NCI-H1930 (cell line): ENCODE measurements around the gene RNF150.

Experiments
- DNase-seq, 2 experiments: peaks; one replicate each; lab custom pipeline; 2025; lab: John Stamatoyannopoulos, UW

The RNF150 gene

GRCh38 chr4:141022111-141022695 is 111.1 kb downstream of the RNF150 start:
- DNase-seq = no peak

GRCh38 chr4:141021397-141022110 is 111.7 kb downstream of the RNF150 start:
- no peak for DNase-seq

- DNase-seq = no peak
Measured at GRCh38 chr4:141020801-141021261, 112.4 kb downstream of the RNF150 start.

GRCh38 chr4:141019768-141020167 is 113.5 kb downstream of the RNF150 start:
- DNase-seq = no peak

- no peak for DNase-seq
Measured at GRCh38 chr4:141016117-141016798, 117.0 kb downstream of the RNF150 start.

- DNase-seq = no peak
Measured at GRCh38 chr4:141013899-141014298, 119.4 kb downstream of the RNF150 start.

- DNase-seq = no peak
Measured at GRCh38 chr4:141011901-141012315, 121.4 kb downstream of the RNF150 start.

GRCh38 chr4:141009931-141010330 is 123.3 kb downstream of the RNF150 start:
- DNase-seq = no peak

- no peak for DNase-seq
Measured at GRCh38 chr4:141009129-141009528, 124.1 kb downstream of the RNF150 start.

- no peak for DNase-seq
Measured at GRCh38 chr4:141006242-141006802, 126.9 kb downstream of the RNF150 start.

GRCh38 chr4:141004823-141005222 is 128.4 kb downstream of the RNF150 start:
- no peak for DNase-seq

- DNase-seq = no peak
Measured at GRCh38 chr4:141003193-141003592, 130.1 kb downstream of the RNF150 start.

- DNase-seq = no peak
Measured at GRCh38 chr4:141002323-141002805, 130.9 kb downstream of the RNF150 start.

GRCh38 chr4:140996766-140997165 is 136.5 kb downstream of the RNF150 start:
- DNase-seq = no peak

GRCh38 chr4:140995058-140995457 is 138.2 kb downstream of the RNF150 start:
- no peak for DNase-seq

GRCh38 chr4:140994015-140994414 is 139.3 kb downstream of the RNF150 start:
- DNase-seq = no peak

GRCh38 chr4:140993370-140993769 is 139.9 kb downstream of the RNF150 start:
- DNase-seq = no peak

GRCh38 chr4:140989944-140990343 is 143.3 kb downstream of the RNF150 start:
- DNase-seq = no peak

- DNase-seq = no peak
Measured at GRCh38 chr4:140986045-140986444, 147.2 kb downstream of the RNF150 start.

GRCh38 chr4:140982613-140983340 is 150.5 kb downstream of the RNF150 start:
- DNase-seq = no peak

- DNase-seq = no peak
Measured at GRCh38 chr4:140980426-140981200, 152.7 kb downstream of the RNF150 start.
